Measurements from ENCODE around the gene PRKAG3.

Gene PRKAG3

DNA sequence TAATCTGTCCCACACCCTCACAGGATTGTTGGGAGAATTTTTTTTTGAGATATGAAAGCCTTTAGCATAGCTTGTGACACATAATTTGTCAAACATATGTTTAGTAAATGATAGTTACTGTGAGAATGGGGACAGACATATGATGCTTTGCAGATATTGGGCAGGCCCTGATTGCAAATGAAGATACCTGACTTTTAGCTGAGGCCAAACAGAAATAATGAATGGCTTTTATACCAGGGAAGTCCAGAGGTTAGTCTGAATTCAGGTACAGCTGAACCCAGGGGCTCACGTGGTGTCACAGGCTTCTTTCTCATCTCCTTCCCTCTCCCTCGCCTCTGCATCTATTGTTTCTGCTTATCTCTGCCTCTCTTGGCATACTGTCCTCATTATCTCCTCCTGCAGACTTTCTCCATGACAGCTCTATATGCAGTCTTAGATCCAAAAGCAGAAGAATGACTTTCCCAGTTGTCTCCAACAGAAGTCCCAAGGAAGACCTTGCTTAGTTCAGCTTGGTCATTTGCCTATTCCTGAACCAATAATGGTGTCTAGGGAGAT is 44.2 kb upstream of the PRKAG3 start:
- Histone ChIP-seq H3K9me3 (ENCODE audit: control insufficient read depth, low read length) (peaks cover 3% of the 10 kb centered on the region), H3K36me3 (ENCODE audit: control insufficient read depth, insufficient read depth, low read length) (no peaks in the 10 kb centered on the region), H3K4me1 (ENCODE audit: control insufficient read depth, insufficient read depth, low read length, poor library complexity, severe bottlenecking) (peaks cover 9% of the 10 kb centered on the region), H3K27ac (ENCODE audit: low read depth, low read length, severe bottlenecking) (no peak overlapping the region), H3K4me3 (ENCODE audit: extremely low read depth, insufficient read depth, low read length, poor library complexity, severe bottlenecking) (no peak overlapping the region)
- 35 to 40% methylated on average over 2 of the region's 2 CpGs for WGBS, 2 experiments (ENCODE audit: insufficient coverage in 2 of 2)

DNA sequence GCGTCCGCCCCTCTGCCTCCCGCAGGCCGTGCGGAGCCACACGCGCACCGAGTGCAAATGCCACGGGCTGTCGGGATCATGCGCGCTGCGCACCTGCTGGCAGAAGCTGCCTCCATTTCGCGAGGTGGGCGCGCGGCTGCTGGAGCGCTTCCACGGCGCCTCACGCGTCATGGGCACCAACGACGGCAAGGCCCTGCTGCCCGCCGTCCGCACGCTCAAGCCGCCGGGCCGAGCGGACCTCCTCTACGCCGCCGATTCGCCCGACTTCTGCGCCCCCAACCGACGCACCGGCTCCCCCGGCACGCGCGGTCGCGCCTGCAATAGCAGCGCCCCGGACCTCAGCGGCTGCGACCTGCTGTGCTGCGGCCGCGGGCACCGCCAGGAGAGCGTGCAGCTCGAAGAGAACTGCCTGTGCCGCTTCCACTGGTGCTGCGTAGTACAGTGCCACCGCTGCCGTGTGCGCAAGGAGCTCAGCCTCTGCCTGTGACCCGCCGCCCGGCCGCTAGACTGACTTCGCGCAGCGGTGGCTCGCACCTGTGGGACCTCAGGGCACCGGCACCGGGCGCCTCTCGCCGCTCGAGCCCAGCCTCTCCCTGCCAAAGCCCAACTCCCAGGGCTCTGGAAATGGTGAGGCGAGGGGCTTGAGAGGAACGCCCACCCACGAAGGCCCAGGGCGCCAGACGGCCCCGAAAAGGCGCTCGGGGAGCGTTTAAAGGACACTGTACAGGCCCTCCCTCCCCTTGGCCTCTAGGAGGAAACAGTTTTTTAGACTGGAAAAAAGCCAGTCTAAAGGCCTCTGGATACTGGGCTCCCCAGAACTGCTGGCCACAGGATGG is 42.0 kb upstream of the PRKAG3 start:
- Histone ChIP-seq H3K4me3 (ENCODE audit: extremely low read depth, insufficient read depth, low read length, poor library complexity, severe bottlenecking) (no peak overlapping the region), H3K36me3 (ENCODE audit: control insufficient read depth, insufficient read depth, low read length) (no peaks in the 10 kb centered on the region), H3K27ac (ENCODE audit: low read depth, low read length, severe bottlenecking) (no peak overlapping the region), H3K9me3 (ENCODE audit: control insufficient read depth, low read length) (peaks cover 3% of the 10 kb centered on the region), H3K4me1 (ENCODE audit: control insufficient read depth, insufficient read depth, low read length, poor library complexity, severe bottlenecking) (no peaks in the 10 kb centered on the region)
- 13 to 14% methylated on average over 58 to 80 of the region's 86 CpGs for whole genome bisulfite sequencing, 2 experiments (ENCODE audit: insufficient coverage in 2 of 2)

DNA sequence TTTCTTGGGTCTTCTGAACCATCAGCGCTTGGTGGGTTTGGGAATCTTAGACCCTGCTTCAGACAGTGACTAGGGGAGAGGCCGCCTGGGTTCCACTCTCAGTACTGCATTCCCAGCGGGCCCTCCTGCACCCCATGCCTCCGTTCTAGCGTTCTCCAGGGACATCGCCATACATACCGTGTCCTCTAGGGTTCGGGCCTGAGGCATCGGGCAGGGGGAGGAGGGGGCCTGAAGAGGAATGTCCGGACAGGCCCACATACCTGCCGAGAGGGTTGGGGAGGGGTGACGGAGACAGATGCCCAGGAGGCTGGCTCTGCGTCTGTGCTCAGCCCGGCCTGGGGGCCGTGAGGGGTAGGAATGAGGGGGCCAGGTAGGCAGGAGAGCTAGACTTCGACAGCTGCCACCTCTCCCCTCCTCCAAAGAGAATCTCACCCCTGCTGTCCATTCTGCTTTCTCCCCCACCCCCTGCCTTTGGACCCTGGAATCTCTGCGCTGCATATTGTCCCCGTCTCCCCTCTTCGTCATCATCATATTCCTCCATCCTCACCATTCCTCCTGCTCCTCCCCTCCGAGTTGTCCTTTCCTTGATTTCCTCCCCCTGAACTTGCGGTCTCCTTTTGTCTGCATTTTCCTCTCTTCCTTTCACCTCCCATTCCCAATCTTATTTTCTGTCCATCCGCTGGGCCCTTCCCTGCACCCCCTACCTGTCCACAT is 41.2 kb upstream of the PRKAG3 start:
- no peaks in the 10 kb centered on the region for H3K36me3 ChIP-seq (ENCODE audit: control insufficient read depth, insufficient read depth, low read length)
- WGBS, 2 experiments (ENCODE audit: insufficient coverage in 2 of 2), result 13 to 15% methylated on average over 12 to 13 of the region's 22 CpGs
- H3K27ac ChIP-seq (ENCODE audit: low read depth, low read length, severe bottlenecking), result no peak overlapping the region
- no peak overlapping the region for H3K4me3 ChIP-seq (ENCODE audit: extremely low read depth, insufficient read depth, low read length, poor library complexity, severe bottlenecking)
- H3K9me3 ChIP-seq (ENCODE audit: control insufficient read depth, low read length), result peaks cover 3% of the 10 kb centered on the region
- no peaks in the 10 kb centered on the region for H3K4me1 ChIP-seq (ENCODE audit: control insufficient read depth, insufficient read depth, low read length, poor library complexity, severe bottlenecking)

DNA sequence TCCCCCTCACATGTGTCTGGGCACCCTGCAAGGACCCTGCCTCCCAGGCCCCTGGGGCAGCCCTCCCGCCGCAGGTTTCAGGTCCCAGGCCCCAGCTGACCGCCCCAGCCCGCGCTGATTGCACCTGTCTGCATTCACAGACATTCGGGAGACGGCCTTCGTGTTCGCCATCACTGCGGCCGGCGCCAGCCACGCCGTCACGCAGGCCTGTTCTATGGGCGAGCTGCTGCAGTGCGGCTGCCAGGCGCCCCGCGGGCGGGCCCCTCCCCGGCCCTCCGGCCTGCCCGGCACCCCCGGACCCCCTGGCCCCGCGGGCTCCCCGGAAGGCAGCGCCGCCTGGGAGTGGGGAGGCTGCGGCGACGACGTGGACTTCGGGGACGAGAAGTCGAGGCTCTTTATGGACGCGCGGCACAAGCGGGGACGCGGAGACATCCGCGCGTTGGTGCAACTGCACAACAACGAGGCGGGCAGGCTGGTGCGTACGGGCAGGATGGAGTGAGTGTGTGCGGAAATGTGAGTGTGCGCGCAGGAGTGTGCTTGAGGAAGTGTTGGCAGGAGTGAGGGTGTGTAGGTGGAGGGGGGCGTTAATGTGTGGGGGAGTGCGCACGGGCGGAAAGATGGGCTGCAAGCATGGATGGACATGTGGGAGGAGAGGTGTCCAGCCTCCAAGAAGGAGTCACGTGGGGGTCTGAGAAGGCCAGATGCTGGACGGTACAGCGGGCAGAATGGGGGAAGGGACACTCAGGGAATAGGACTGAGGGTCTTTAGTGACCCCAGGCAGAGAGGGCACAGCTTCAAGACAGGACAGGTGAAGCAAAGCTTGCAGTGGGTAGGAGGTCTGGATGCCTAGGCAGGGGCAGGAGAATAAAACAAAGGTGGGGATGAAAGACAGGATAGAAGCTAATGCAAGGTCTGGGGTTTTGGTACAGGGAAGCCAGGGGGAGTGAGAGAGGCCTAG is 40.0 kb upstream of the PRKAG3 start:
- H3K36me3 ChIP-seq (ENCODE audit: control insufficient read depth, insufficient read depth, low read length), result no peaks in the 10 kb centered on the region
- H3K9me3 ChIP-seq (ENCODE audit: control insufficient read depth, low read length), result peaks cover 3% of the 10 kb centered on the region
- no peaks in the 10 kb centered on the region for H3K4me1 ChIP-seq (ENCODE audit: control insufficient read depth, insufficient read depth, low read length, poor library complexity, severe bottlenecking)
- H3K4me3 ChIP-seq (ENCODE audit: extremely low read depth, insufficient read depth, low read length, poor library complexity, severe bottlenecking), result no peak overlapping the region
- WGBS, 2 experiments (ENCODE audit: insufficient coverage in 2 of 2), result 51 to 59% methylated on average over 32 to 60 of the region's 60 CpGs
- H3K27ac ChIP-seq (ENCODE audit: low read depth, low read length, severe bottlenecking), result no peak overlapping the region

DNA sequence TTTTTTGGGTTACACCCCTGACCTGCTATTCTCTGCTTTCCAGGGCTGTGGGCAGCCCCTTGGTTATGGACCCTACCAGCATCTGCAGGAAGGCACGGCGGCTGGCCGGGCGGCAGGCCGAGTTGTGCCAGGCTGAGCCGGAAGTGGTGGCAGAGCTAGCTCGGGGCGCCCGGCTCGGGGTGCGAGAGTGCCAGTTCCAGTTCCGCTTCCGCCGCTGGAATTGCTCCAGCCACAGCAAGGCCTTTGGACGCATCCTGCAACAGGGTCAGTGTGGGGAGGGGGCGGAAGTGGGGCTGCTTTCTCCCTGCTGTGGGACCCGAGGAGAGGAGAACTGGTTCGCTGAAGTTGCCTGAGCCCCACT is 39.4 kb upstream of the PRKAG3 start:
- H3K4me3 ChIP-seq (ENCODE audit: extremely low read depth, insufficient read depth, low read length, poor library complexity, severe bottlenecking), result no peak overlapping the region
- H3K27ac ChIP-seq (ENCODE audit: low read depth, low read length, severe bottlenecking), result no peak overlapping the region
- H3K36me3 ChIP-seq (ENCODE audit: control insufficient read depth, insufficient read depth, low read length), result no peaks in the 10 kb centered on the region
- WGBS, 2 experiments (ENCODE audit: insufficient coverage in 2 of 2), result 52 to 67% methylated on average over 9 to 12 of the region's 18 CpGs
- H3K4me1 ChIP-seq (ENCODE audit: control insufficient read depth, insufficient read depth, low read length, poor library complexity, severe bottlenecking), result no peaks in the 10 kb centered on the region
- no peaks in the 10 kb centered on the region for H3K9me3 ChIP-seq (ENCODE audit: control insufficient read depth, low read length)

DNA sequence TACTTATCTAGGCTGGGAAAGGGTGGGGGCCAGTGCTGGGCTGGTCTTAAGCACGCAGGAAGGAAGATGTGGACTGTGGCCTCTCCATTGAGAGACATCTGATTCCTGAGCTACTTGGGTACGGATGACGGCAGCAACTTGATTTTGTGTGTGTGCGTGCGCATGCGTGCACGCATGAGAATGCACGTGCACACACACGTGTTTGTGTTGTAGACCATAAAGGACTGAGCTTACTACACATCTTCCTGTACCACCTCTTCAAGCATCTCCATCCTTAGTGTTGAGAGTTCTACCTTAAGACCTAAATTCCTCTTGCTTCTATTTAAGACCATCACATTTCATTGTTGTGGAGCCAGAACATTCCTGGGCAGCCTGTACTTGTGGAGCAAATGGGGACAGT is 37.5 kb upstream of the PRKAG3 start:
- 91 to 94% methylated on average over 9 of the region's 9 CpGs for WGBS, 2 experiments (ENCODE audit: insufficient coverage in 2 of 2)
- H3K27ac ChIP-seq (ENCODE audit: low read depth, low read length, severe bottlenecking), result no peak overlapping the region
- H3K4me1 ChIP-seq (ENCODE audit: control insufficient read depth, insufficient read depth, low read length, poor library complexity, severe bottlenecking), result no peaks in the 10 kb centered on the region
- no peak overlapping the region for H3K4me3 ChIP-seq (ENCODE audit: extremely low read depth, insufficient read depth, low read length, poor library complexity, severe bottlenecking)
- H3K9me3 ChIP-seq (ENCODE audit: control insufficient read depth, low read length), result no peaks in the 10 kb centered on the region
- no peaks in the 10 kb centered on the region for H3K36me3 ChIP-seq (ENCODE audit: control insufficient read depth, insufficient read depth, low read length)

DNA sequence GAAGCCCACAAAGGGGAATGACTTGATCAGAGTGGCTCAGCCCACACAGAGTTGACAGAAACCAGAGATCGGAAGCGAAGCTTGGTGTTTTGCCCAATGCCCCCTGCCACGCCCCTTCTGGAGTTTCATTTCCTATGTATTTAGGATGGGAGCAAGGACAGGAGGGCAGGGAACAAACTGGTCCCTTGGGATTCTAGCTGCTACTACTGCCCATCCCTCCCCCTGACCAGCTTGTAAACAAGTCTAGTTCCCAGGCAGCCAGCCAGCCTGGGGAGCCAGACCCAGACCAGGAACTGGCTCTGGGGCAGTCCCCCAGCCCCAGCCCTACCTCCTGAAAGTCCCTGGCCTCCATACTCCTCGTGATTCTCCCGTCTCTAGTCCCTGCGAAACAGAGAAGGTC is 36.3 kb upstream of the PRKAG3 start:
- no peak overlapping the region for H3K4me3 ChIP-seq (ENCODE audit: extremely low read depth, insufficient read depth, low read length, poor library complexity, severe bottlenecking)
- H3K27ac ChIP-seq (ENCODE audit: low read depth, low read length, severe bottlenecking), result no peak overlapping the region
- WGBS, 2 experiments (ENCODE audit: insufficient coverage in 2 of 2), result 63 to 92% methylated on average over 3 of the region's 6 CpGs
- no peaks in the 10 kb centered on the region for H3K9me3 ChIP-seq (ENCODE audit: control insufficient read depth, low read length)
- H3K36me3 ChIP-seq (ENCODE audit: control insufficient read depth, insufficient read depth, low read length), result no peaks in the 10 kb centered on the region
- no peaks in the 10 kb centered on the region for H3K4me1 ChIP-seq (ENCODE audit: control insufficient read depth, insufficient read depth, low read length, poor library complexity, severe bottlenecking)

DNA sequence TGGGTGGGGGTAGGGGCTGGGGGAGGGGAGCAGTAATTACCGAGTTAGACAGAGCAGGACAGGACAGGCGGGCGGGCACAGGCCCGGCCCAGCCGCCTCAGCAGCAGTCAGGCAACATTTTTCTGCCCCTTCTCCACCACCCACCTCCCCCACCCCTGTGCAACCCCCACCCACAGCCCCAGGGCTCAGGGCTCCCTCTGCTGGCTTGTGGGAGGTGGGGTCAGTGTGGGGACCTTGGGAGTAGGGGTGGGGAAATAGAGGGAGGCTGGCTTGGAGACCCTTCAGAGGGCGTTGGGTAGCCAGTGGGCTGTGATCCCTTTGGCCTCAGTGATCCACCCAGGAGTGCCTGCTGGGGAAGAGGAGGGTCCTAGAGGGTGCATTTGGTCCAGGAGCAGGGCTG is 34.4 kb upstream of the PRKAG3 start:
- no peaks in the 10 kb centered on the region for H3K9me3 ChIP-seq (ENCODE audit: control insufficient read depth, low read length)

DNA sequence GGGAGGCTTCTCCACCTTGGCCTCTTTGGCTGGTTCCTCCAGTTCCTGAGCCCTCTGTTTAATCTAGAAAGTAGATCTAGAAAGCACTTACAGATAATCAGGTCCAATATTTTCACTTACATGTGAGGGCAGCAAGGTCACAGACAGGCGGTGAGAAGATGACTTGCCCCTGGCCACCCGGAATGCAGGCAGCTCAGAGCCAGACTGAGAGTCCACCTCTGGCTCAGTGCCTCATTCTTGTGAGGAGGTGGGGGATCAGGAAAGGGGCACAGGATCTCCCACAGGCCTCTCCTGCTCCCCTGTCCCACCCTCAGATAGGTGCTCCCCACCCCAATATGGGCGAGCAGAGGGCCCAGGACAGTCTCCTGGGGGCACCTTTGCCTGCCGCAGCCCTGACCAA is 33.8 kb upstream of the PRKAG3 start:
- Histone ChIP-seq H3K4me3 (ENCODE audit: extremely low read depth, insufficient read depth, low read length, poor library complexity, severe bottlenecking) (no peak overlapping the region), H3K27ac (ENCODE audit: low read depth, low read length, severe bottlenecking) (no peak overlapping the region), H3K9me3 (ENCODE audit: control insufficient read depth, low read length) (no peaks in the 10 kb centered on the region), H3K36me3 (ENCODE audit: control insufficient read depth, insufficient read depth, low read length) (no peaks in the 10 kb centered on the region), H3K4me1 (ENCODE audit: control insufficient read depth, insufficient read depth, low read length, poor library complexity, severe bottlenecking) (peaks cover 2% of the 10 kb centered on the region)
- 82 to 100% methylated on average over 1 to 4 of the region's 4 CpGs for WGBS, 2 experiments (ENCODE audit: insufficient coverage in 2 of 2)

More for the DNA sequence above, 34.4 kb upstream of the PRKAG3 start:
- no peak overlapping the region for H3K27ac ChIP-seq (ENCODE audit: low read depth, low read length, severe bottlenecking)
- H3K36me3 ChIP-seq (ENCODE audit: control insufficient read depth, insufficient read depth, low read length), result no peaks in the 10 kb centered on the region
- H3K4me1 ChIP-seq (ENCODE audit: control insufficient read depth, insufficient read depth, low read length, poor library complexity, severe bottlenecking), result no peaks in the 10 kb centered on the region
- 60 to 63% methylated on average over 1 of the region's 6 CpGs for WGBS, 2 experiments (ENCODE audit: insufficient coverage in 2 of 2)
- H3K4me3 ChIP-seq (ENCODE audit: extremely low read depth, insufficient read depth, low read length, poor library complexity, severe bottlenecking), result no peak overlapping the region

DNA sequence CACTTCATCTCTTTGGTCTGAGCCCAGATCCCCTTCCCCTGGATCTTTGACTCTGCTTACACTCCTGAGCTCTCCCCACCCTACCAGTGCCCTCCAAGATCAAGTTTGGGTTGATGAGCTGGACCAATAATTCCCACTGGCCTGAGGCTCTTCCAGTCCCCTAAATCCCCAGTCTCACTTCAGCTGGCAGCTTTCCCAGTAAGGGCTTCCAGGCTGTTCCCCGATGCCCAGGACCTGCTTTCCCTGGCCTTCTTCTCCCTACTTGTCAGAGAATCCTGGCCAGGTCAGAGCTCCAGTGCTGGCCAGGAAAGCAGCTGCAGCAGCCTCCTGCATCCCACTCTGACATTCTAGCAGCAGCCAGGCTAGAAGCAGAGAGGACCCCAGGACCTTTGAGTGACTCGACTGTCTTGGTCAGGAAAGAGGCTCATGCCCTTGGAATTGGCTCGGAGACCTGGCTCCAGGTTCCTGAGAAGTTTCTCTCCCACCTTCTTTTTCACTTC is 31.5 kb upstream of the PRKAG3 start:
- peaks cover 4% of the 10 kb centered on the region for H3K4me1 ChIP-seq (ENCODE audit: control insufficient read depth, insufficient read depth, low read length, poor library complexity, severe bottlenecking)
- no peaks in the 10 kb centered on the region for H3K36me3 ChIP-seq (ENCODE audit: control insufficient read depth, insufficient read depth, low read length)
- H3K4me3 ChIP-seq (ENCODE audit: extremely low read depth, insufficient read depth, low read length, poor library complexity, severe bottlenecking), result no peak overlapping the region
- H3K9me3 ChIP-seq (ENCODE audit: control insufficient read depth, low read length), result no peaks in the 10 kb centered on the region
- 50 to 84% methylated on average over 1 to 3 of the region's 3 CpGs for WGBS, 2 experiments (ENCODE audit: insufficient coverage in 2 of 2)
- no peak overlapping the region for H3K27ac ChIP-seq (ENCODE audit: low read depth, low read length, severe bottlenecking)

All from mesodermal cell (in vitro differentiated cells).